Tibial artery (tissue), 4 donors: ENCODE results near the gene NCLN.

ENCODE experiments used
- DNase-seq, 2 donors: peaks; one replicate each; pipeline ENCODE4 v3.0.0-alpha.2; 2019
- H3K27ac ChIP-seq, 2 donors: fragments of 200-600 bp; sonication (generic) in 1 of 2; 1 replicate in 1 of 2; 2 replicates in 1 of 2; pipeline ENCODE4 v1.5.1; 2018 to 2019; ENCODE audit warnings: mild to moderate bottlenecking in 1 of 2
- H3K27me3 ChIP-seq, 2 donors: fragments of 200-600 bp; sonication (generic) in 1 of 2; one replicate each; pipeline versions ENCODE4 v1.5.1 to v1.6.0; 2016 to 2019
- H3K36me3 ChIP-seq, 3 donors: fragments of 200-600 bp; sonication (generic) in 2 of 3; one replicate each; pipeline ENCODE4 v1.5.1; 2016 to 2019; ENCODE audit warnings: mild to moderate bottlenecking in 2 of 3
- H3K4me1 ChIP-seq, 4 donors: fragments of 200-600 bp; sonication (generic) in 2 of 4; 1 replicate in 3 of 4; 2 replicates in 1 of 4; pipeline ENCODE4 v1.5.1; 2016 to 2019
- H3K4me3 ChIP-seq, 2 donors: fragments of 200-600 bp; sonication (generic) in 1 of 2; 1 replicate in 1 of 2; 2 replicates in 1 of 2; pipeline ENCODE4 v1.5.1; 2018 to 2019; ENCODE audit warnings: mild to moderate bottlenecking in 2 of 2
- H3K9me3 ChIP-seq, 3 donors: fragments of 200-600 bp; sonication (generic) in 1 of 3; one replicate each; pipeline ENCODE4 v1.5.1; 2016 to 2019
- intact Hi-C: fragments of 100-400 bp; cut with DNase I; formaldehyde crosslinking; loops from one replicate; pipeline ENCODE4 v1.15.0; 2023; ENCODE audit warnings: low total_unique reads
- TF ChIP-seq, protein P1 (sequence below), 2 experiments: fragments of 200-600 bp in 1 of 2; fragments of 450-650 bp in 1 of 2; IDR thresholded peaks; one replicate each; pipeline ENCODE4 v1.5.1; 2017 to 2019; ENCODE audit warnings: antibody characterized with exemption in 2 of 2, mild to moderate bottlenecking in 1 of 2, moderate library complexity in 1 of 2

NCLN gene

DNA sequence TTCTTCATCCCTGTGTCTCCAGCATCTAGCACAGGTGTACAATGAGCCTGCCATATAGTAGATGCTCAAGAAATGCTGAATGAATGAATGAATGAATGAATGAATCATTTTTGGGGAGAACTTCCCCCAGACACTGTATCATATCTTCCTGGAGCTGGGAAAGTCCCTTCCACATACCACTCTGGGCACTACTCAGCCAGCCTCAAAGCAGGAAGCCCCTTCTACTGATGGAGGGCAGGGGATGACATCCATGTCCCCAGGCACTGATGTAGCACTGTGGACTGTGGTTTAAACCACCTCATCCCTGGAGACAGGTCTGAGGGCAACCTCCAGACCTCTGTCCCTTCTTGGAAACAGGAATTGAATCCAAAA lies 45.1 kb upstream of the NCLN start:
- intact Hi-C loops = no loop called here
- Histone ChIP-seq H3K36me3 (no peaks in the 10 kb centered on the region), H3K4me1 (no peaks in the 10 kb centered on the region), H3K4me3 (no peak overlapping the region), H3K27ac (no peak overlapping the region), H3K27me3 (peaks cover 0 to 23% of the 10 kb centered on the region in 2 donors), H3K9me3 (peaks cover 0 to 3% (median 0%) of the 10 kb centered on the region in 3 donors)
- TF ChIP-seq, protein P1, sequence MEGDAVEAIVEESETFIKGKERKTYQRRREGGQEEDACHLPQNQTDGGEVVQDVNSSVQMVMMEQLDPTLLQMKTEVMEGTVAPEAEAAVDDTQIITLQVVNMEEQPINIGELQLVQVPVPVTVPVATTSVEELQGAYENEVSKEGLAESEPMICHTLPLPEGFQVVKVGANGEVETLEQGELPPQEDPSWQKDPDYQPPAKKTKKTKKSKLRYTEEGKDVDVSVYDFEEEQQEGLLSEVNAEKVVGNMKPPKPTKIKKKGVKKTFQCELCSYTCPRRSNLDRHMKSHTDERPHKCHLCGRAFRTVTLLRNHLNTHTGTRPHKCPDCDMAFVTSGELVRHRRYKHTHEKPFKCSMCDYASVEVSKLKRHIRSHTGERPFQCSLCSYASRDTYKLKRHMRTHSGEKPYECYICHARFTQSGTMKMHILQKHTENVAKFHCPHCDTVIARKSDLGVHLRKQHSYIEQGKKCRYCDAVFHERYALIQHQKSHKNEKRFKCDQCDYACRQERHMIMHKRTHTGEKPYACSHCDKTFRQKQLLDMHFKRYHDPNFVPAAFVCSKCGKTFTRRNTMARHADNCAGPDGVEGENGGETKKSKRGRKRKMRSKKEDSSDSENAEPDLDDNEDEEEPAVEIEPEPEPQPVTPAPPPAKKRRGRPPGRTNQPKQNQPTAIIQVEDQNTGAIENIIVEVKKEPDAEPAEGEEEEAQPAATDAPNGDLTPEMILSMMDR (IDR thresholded peaks at IDR 0.05) = no peak
- DNase-seq = no peak

DNA sequence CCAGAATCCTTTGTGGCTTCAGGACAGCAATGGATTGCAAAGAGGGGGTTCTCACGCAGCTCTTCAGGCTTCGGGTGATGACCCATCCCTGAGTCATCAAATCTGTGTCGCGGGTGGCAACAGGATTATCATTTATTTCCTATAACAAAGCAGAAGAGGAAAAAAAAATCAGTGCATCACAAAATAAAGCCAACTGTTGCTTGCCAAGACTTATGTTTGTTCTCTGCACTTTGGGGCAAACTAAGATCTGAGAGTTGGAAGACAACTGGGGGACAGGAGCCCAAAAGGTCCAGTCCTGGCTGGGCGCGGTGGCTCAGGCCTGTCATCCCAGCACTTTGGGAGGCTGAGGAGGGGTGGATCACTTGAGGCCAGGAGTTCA lies 43.4 kb upstream of the NCLN start:
- no peak overlapping the region for H3K27ac ChIP-seq
- no peak overlapping the region for H3K4me3 ChIP-seq
- TF ChIP-seq, protein P1 (IDR thresholded peaks at IDR 0.05) = no peak
- H3K36me3 ChIP-seq = no peaks in the 10 kb centered on the region
- intact Hi-C loops = no loop called here
- DNase-seq = peak in 1 of 2 donors; percentile 44
- peaks cover 0 to 25% of the 10 kb centered on the region in 2 donors for H3K27me3 ChIP-seq
- H3K9me3 ChIP-seq = peaks cover 0 to 3% (median 0%) of the 10 kb centered on the region in 3 donors
- no peaks in the 10 kb centered on the region for H3K4me1 ChIP-seq

DNA sequence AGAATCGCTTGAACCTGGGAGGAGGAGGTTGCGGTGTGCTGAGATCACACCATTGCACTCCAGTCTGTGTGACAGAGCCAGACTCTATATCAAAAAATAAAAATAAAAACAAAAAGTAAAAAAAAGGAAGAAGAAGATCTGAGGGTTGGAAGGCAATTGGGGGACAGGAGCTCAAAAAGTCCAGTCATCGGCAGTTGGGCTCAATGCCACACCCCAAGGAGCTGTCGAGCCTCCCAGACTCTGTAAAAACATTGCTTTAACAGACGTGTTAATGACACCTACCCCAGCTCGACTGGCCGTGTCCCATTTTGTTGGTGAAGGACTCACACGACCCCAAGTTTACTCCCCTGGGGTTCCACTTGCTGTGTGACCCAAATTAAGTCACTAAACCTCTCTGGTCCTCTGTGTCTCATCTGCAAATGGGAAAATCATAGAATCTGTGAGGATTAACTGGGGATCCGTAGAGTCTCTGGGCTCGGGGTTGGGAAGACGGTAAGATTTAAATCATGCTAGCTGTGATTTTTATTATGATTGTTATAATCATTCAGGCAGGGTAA lies 42.9 kb upstream of the NCLN start:
- TF ChIP-seq, protein P1 (IDR thresholded peaks at IDR 0.05) = no peak
- H3K27me3 ChIP-seq = peaks cover 0 to 25% of the 10 kb centered on the region in 2 donors
- no peak for DNase-seq
- no peaks in the 10 kb centered on the region for H3K36me3 ChIP-seq
- peaks cover 0 to 3% (median 0%) of the 10 kb centered on the region in 3 donors for H3K9me3 ChIP-seq
- no peak overlapping the region for H3K27ac ChIP-seq
- no peak overlapping the region for H3K4me3 ChIP-seq
- intact Hi-C loops = no loop called here
- no peaks in the 10 kb centered on the region for H3K4me1 ChIP-seq

DNA sequence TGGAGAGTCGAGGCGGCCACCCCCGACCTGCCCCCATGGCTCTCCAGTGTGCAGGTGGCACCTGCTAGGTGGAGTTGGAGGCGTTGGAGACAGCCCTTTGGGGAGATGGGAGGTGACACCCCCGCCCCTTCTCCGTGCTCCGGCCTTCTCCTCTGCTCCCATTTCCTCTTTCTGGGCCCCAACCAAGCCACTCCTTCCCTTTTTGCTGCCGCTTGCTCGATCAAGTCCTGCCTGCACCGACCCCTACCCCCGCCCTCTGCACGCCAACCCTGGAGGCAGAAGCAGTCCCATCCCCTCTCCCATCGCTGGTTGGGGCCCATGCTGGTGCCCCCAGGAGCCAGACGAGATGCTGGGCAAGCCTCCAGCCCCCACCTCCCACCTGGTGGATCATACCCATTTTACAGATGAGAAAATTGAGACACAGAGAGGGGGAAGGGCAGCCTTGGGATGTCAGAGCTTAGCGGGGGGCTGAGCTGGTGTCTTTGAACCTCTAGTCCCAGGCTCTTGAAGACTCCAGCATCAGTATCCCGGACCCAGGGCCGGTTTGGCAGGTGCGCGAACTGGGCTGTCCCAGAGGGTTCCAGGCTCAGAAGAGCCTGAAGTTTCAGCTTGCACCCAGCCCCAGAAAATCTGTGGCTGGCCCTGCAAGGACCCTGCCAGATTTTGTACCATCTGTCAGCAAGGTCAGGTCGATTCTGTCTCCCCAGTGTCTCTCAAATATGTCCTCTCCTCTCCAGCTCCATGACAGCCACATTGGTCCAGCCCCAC lies 39.6 kb upstream of the NCLN start:
- no peak overlapping the region for H3K27ac ChIP-seq
- intact Hi-C loops = no loop called here

DNA sequence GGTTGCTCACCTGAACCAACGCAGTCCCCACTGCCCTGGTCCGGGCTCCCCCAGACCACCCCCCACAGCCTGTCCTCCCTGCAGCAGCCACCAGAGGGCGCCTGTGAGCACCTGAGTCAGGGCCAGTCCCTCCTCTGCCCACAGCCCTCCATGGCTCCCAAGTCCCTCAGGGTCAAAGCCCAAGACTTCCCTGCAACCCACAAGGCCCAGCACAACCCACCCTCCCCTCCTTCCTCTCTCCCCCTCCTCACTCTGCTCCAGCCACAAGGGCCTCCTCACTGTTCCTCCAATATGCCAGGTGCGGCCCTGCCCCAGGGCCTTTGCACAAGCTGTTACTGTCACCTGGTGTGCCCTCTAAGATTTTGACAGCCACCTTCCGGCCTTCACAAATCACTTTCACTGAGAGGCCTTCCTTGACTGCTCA lies 39.0 kb upstream of the NCLN start:
- Histone ChIP-seq H3K9me3 (no peaks in the 10 kb centered on the region), H3K4me3 (no peak overlapping the region), H3K4me1 (no peaks in the 10 kb centered on the region), H3K27ac (no peak overlapping the region), H3K27me3 (peaks cover 0 to 52% of the 10 kb centered on the region in 2 donors), H3K36me3 (peaks cover 0 to 4% (median 0%) of the 10 kb centered on the region in 3 donors)
- no peak for DNase-seq
- TF ChIP-seq, protein P1 (IDR thresholded peaks at IDR 0.05) = peak; percentile 36 to 59
- intact Hi-C loops = no loop called here

More for the DNA sequence above, 39.6 kb upstream of the NCLN start:
- peak in 1 of 2 donors; percentile 52 for DNase-seq
- Histone ChIP-seq H3K4me3 (no peak overlapping the region), H3K4me1 (no peaks in the 10 kb centered on the region), H3K36me3 (peaks cover 0 to 4% (median 0%) of the 10 kb centered on the region in 3 donors), H3K27me3 (peaks cover 0 to 49% of the 10 kb centered on the region in 2 donors), H3K9me3 (no peaks in the 10 kb centered on the region)
- TF ChIP-seq, protein P1 (IDR thresholded peaks at IDR 0.05) = no peak
